GM12878 (cell line): ENCODE measurements around the gene TRIAP1. TPM values are rescaled to one million over a fixed set of nuclear protein-coding genes. Genes with fewer than 3 reads are reported as not detected.

ENCODE experiments used
- ATF7 ChIP-seq: fragments of 450-650 bp; IDR thresholded peaks from 2 replicates; pipeline ENCODE4 v1.6.1; 2016; ENCODE audit warnings: low read depth, mild to moderate bottlenecking
- CHD4 ChIP-seq: fragments of 200-600 bp; sonication (generic); IDR thresholded peaks from 2 replicates; pipeline ENCODE4 v1.6.1; 2016; ENCODE audit warnings: mild to moderate bottlenecking
- E4F1 ChIP-seq: fragments of 450-650 bp; IDR thresholded peaks from 2 replicates; pipeline ENCODE4 v1.6.1; 2018; ENCODE audit warnings: borderline replicate concordance, mild to moderate bottlenecking; ENCODE audit not compliant: partially characterized antibody
- KLF5 ChIP-seq: fragments of 450-650 bp; IDR thresholded peaks from 2 replicates; pipeline ENCODE4 v1.6.1; 2014; ENCODE audit warnings: mild to moderate bottlenecking; ENCODE audit not compliant: partially characterized antibody
- MTA3 ChIP-seq: IDR thresholded peaks from 2 replicates; pipeline ENCODE4 v1.6.1; 2012; ENCODE audit warnings: low read length, inconsistent platforms, borderline replicate concordance
- PKNOX1 ChIP-seq: fragments of 450-650 bp; IDR thresholded peaks from 2 replicates; pipeline ENCODE4 v1.6.1; 2016; ENCODE audit warnings: mild to moderate bottlenecking
- SMC3 ChIP-seq: IDR thresholded peaks from 2 replicates; pipeline ENCODE4 v1.6.1; 2011; ENCODE audit warnings: low read length, improper control_type of control experiment, borderline replicate concordance
- STAT3 ChIP-seq: IDR thresholded peaks from 2 replicates; pipeline ENCODE4 v1.6.1; 2011; ENCODE audit warnings: low read depth, low read length, improper control_type of control experiment
- ZBTB33 ChIP-seq: fragments of 450-650 bp; IDR thresholded peaks from 2 replicates; pipeline ENCODE4 v1.6.1; 2017; ENCODE audit warnings: mild to moderate bottlenecking
- ZNF274 ChIP-seq: IDR thresholded peaks from one replicate; pipeline ENCODE4 v1.8.0; 2011; ENCODE audit not compliant: insufficient read length, insufficient read depth
- polyA plus RNA-seq, 11 experiments: library from polyadenylated mRNA; depleted of rRNA in 4 of 11; unstranded in 6 of 11; stranded (reverse) in 5 of 11; fragments of >200 nt; fragmentation: Nextera tagmentation in 4 of 11; fragmentation: Illumina TruSeq in 1 of 11; extraction: Ambion mirVana in 4 of 11; extraction: Trizol in 1 of 11; gene quantifications; 1 replicate in 1 of 11; 2 replicates in 10 of 11; pipeline versions ENCODE4 v1.2.1 to v1.2.3, GENCODE V29; 2011 to 2016; ENCODE audit warnings: inconsistent platforms in 2 of 11, missing spikeins in 2 of 11, low read depth in 1 of 11
- total RNA-seq, 4 experiments: library from RNA; depleted of rRNA in 3 of 4; stranded (reverse); fragments of >200 nt in 3 of 4; fragmentation: Illumina TruSeq in 1 of 4; extraction: Trizol in 1 of 4; gene quantifications; 2 replicates each; pipeline versions ENCODE4 v1.2.1 to v1.2.3, GENCODE V29; 2013 to 2021

TRIAP1 gene
- total and polyA plus RNA-seq, 10 of the 15 experiments (the other 5 are each of a cell fraction or from before 2014, with no cell fraction given), result 44.8 to 346 (median 80.8) TPM

DNA sequence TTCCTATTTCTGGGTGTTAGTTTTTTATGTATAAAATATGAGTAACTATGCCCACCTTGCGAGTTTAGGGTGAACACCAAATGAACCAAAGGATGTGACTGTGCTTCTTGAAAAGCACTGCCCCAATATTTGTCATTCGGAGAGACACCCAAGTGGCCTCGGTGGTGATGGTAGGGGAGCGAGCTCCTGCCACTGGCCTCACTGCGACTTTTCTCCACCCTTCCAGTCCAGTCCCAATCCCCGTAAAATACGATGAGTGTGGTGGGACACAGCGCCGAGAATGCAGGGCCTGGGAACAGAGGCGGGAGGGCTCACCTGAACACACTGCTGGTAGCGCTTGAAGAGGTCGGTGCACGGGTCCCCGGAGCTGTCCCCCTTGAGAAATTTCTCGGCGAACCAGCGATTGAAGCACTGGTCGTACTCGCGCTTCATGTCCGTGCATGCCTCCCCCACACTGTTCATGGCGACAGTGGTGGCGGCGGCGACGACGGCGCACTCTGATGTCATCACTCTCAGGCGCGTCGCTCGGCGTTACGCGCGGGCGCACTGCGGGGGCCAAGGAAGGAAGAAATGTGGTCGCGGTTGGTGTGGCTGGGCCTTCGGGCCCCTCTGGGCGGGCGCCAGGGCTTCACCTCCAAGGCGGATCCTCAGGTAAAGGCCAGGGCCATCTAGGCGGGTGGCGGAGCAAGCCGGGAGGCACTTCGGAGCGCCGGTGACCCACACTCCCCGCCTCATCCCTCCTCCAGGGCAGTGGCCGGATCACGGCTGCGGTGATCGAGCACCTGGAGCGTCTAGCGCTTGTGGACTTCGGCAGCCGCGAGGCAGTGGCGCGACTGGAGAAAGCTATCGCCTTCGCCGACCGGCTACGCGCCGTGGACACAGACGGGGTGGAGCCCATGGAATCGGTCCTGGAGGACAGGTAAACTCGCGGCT lies at the start of gene TRIAP1, which contains the start of gene GATC (continued):
- no peak for TF ChIP-seq ZNF274
- no peak for TF ChIP-seq MTA3
- no peak for TF ChIP-seq STAT3
- TF ChIP-seq CHD4, result no peak
- no peak for TF ChIP-seq PKNOX1
- no peak for TF ChIP-seq SMC3
- peak; percentile 52; the same call in 1 of the 2 replicates for TF ChIP-seq ATF7
- no peak for TF ChIP-seq E4F1
- no peak for TF ChIP-seq ZBTB33
- no peak for TF ChIP-seq KLF5
